Sigmoid colon (tissue), 7 donors: ENCODE measurements around the gene AIF1. TPM values are rescaled to one million over a fixed set of nuclear protein-coding genes. Genes with fewer than 3 reads are reported as not detected.

Source experiments
- DNase-seq: peaks from one replicate; pipeline ENCODE4 v3.0.0-alpha.2; 2019
- H3K27ac ChIP-seq, 4 donors: fragments of 200-600 bp; sonication (generic); one replicate each; pipeline ENCODE4 v1.5.1; 2016 to 2019; ENCODE audit warnings: mild to moderate bottlenecking in 1 of 4
- H3K27me3 ChIP-seq, 3 donors: fragments of 200-600 bp; sonication (generic); one replicate each; pipeline ENCODE4 v1.5.1; 2019; ENCODE audit warnings: mild to moderate bottlenecking in 1 of 3
- H3K36me3 ChIP-seq, 4 donors: fragments of 200-600 bp; sonication (generic); one replicate each; pipeline ENCODE4 v1.5.1; 2016 to 2019
- H3K4me1 ChIP-seq, 4 donors: fragments of 200-600 bp; sonication (generic); one replicate each; pipeline ENCODE4 v1.5.1; 2017 to 2019
- H3K4me3 ChIP-seq, 4 donors: fragments of 200-600 bp; sonication (generic); one replicate each; pipeline ENCODE4 v1.5.1; 2017 to 2019; ENCODE audit warnings: mild to moderate bottlenecking in 2 of 4, moderate library complexity in 1 of 4
- H3K9me3 ChIP-seq, 4 donors: fragments of 200-600 bp in 3 of 4; sonication (generic) in 3 of 4; one replicate each; pipeline versions ENCODE4 v1.5.1 to v1.6.1; 2013 to 2019
- CTCF ChIP-seq, 4 experiments: fragments of 450-650 bp in 3 of 4; fragments of 200-600 bp in 1 of 4; IDR thresholded peaks; one replicate each; pipeline ENCODE4 v1.5.1; 2016 to 2019; ENCODE audit warnings: antibody characterized with exemption in 4 of 4, mild to moderate bottlenecking in 3 of 4, moderate library complexity in 2 of 4
- EP300 ChIP-seq, 4 donors: sonication (generic); formaldehyde crosslinking; IDR thresholded peaks; one replicate each; pipeline ENCODE4 v1.6.1; 2017; ENCODE audit warnings: antibody characterized with exemption in 4 of 4
- POLR2A ChIP-seq, 2 donors: fragments of 450-650 bp; IDR thresholded peaks; one replicate each; pipeline ENCODE4 v1.6.1; 2016; ENCODE audit warnings: antibody characterized with exemption in 2 of 2, mild to moderate bottlenecking in 2 of 2, moderate library complexity in 2 of 2
- POLR2AphosphoS5 ChIP-seq, 4 donors: sonication (generic); formaldehyde crosslinking; IDR thresholded peaks; one replicate each; pipeline ENCODE4 v1.6.1; 2017; ENCODE audit warnings: antibody characterized with exemption in 4 of 4
- WGBS, 2 donors: extraction: QIAGEN DNeasy Blood & Tissue Kit; methylation state at CpG; one replicate each; pipeline ENCODE4 v1.1.7; 2013; 5-methylcytosine and 5-hydroxymethylcytosine counted together
- intact Hi-C: fragments of 100-400 bp; cut with DNase I; formaldehyde crosslinking; loops from one replicate; pipeline ENCODE4 v1.15.1; 2023
- polyA plus RNA-seq, 3 donors: library from polyadenylated mRNA; stranded (reverse); fragments of 200-250 nt; gene quantifications; one replicate each; pipeline ENCODE4 v1.2.3, GENCODE V29; 2013
- total RNA-seq, 4 donors: library from RNA; depleted of rRNA; stranded (reverse); fragments of >200 nt; gene quantifications; one replicate each; pipeline ENCODE4 v1.1.0, GENCODE V29; 2016
- donor health status: healthy with polysubstance abuse.
- donor health status: Bipolar disorder and iron deficiency.
- donor health status: healthy.

Gene AIF1
- total and polyA plus RNA-seq, 7 donors, result 12.5 to 133 (median 59.6) TPM

GRCh38 chr6:31592396-31592771, 22.6 kb upstream of the AIF1 start:
- TF ChIP-seq EP300 (IDR thresholded peaks at IDR 0.05) (no peak), POLR2A (IDR thresholded peaks at IDR 0.05) (no peak), CTCF (IDR thresholded peaks at IDR 0.05) (no peak), POLR2AphosphoS5 (IDR thresholded peaks at IDR 0.05) (no peak)
- peaks cover 0 to 6% (median 0%) of the 10 kb centered on the region in 3 donors for H3K27me3 ChIP-seq
- H3K9me3 ChIP-seq, result no peaks in the 10 kb centered on the region
- 86 to 93% methylated on average over 7 of the region's 7 CpGs for WGBS, 2 donors
- no peak for DNase-seq
- no peaks in the 10 kb centered on the region for H3K4me1 ChIP-seq
- intact Hi-C loops, result no loop called here
- H3K4me3 ChIP-seq, result no peak overlapping the region
- H3K27ac ChIP-seq, result no peak overlapping the region
- H3K36me3 ChIP-seq, result no peaks in the 10 kb centered on the region

GRCh38 chr6:31597006-31597405, 18.0 kb upstream of the AIF1 start:
- 23% methylated on average over 2 of the region's 2 CpGs for WGBS, 2 donors
- Histone ChIP-seq H3K9me3 (no peaks in the 10 kb centered on the region), H3K4me1 (no peaks in the 10 kb centered on the region), H3K27ac (no peak overlapping the region), H3K27me3 (no peaks in the 10 kb centered on the region), H3K4me3 (no peak overlapping the region), H3K36me3 (no peaks in the 10 kb centered on the region)
- DNase-seq, result no peak
- TF ChIP-seq POLR2AphosphoS5 (IDR thresholded peaks at IDR 0.05) (no peak), CTCF (IDR thresholded peaks at IDR 0.05) (peak in 3 of 4 experiments; percentile 6 to 21 (median 8)), EP300 (IDR thresholded peaks at IDR 0.05) (no peak), POLR2A (IDR thresholded peaks at IDR 0.05) (no peak)
- intact Hi-C loops, result no loop called here

DNA sequence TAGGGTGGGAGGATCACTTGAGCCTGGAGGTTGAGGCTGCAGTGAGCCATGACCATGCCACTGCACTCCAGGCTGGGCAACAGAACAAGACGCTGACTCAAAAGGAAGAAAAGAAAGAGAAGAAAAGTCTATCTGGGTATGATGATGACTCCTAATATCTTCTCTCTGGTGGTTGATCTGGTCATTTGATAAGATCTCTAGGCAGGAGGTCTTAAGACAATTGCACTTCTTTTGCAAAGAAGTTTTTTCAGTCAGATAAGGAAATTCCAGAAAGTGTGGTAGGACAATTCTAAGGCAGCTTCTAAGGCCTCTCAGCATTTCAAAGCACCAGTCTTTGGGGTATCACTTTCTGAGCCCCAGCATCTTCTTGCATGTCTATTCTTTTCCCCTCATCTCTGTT, 7.7 kb upstream of the AIF1 start:
- H3K9me3 ChIP-seq, result no peaks in the 10 kb centered on the region
- no peak for DNase-seq
- no peaks in the 10 kb centered on the region for H3K27me3 ChIP-seq
- H3K36me3 ChIP-seq, result no peaks in the 10 kb centered on the region
- no peak overlapping the region for H3K4me3 ChIP-seq
- no peak for TF ChIP-seq EP300 (IDR thresholded peaks at IDR 0.05)
- no peak for TF ChIP-seq POLR2A (IDR thresholded peaks at IDR 0.05)
- TF ChIP-seq POLR2AphosphoS5 (IDR thresholded peaks at IDR 0.05), result no peak
- intact Hi-C loops, result no loop called here
- H3K4me1 ChIP-seq, result no peaks in the 10 kb centered on the region
- 75 to 90% methylated on average over 1 of the region's 1 CpG for WGBS, 2 donors
- H3K27ac ChIP-seq, result no peak overlapping the region

DNA sequence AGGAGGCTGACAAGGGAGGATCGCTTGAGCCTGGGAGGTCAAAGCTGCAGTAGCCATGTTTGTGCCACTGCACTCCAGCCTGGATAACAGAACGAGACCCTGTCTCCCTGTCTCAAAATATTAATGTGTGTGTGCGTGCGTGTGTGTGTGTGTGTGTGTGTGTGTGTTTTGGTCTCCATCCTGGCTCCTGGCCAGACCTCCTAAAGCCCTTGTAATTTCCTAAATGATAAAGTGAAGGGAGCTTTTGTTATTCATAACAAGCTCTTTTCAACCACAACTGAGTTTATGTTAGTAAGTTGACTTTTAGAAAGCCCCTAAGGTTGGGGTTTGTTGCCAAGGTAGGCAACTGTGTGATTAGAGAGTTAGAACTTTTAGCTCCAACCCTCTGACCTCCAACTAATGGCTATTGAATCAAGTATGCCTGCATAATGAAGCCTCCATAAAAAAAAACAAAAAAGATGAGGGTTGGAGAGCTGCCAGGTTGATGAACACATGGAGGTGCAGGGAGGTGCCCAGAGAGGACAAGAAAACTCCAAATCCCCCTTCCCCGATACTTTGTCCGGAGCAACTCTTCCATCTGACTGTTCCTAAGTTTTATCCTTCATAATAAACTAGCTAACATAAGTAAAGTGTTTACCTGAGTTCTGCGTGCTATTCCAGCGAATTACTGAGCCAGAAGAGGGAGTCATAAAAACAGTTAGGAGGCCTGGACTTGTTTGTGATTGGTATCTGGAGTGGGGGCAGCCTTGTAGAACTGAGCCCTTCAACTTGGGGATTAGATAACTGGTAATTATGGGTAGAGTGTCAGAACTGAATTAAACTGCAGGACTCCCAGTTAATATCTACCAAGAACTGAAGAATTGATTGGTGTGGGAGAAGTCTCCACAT, 5.3 kb upstream of the AIF1 start:
- DNase-seq, result no peak
- 68 to 75% methylated on average over 8 of the region's 8 CpGs for whole genome bisulfite sequencing, 2 donors
- no peaks in the 10 kb centered on the region for H3K27me3 ChIP-seq
- TF ChIP-seq POLR2A (IDR thresholded peaks at IDR 0.05) (no peak), EP300 (IDR thresholded peaks at IDR 0.05) (no peak), CTCF (IDR thresholded peaks at IDR 0.05) (no peak), POLR2AphosphoS5 (IDR thresholded peaks at IDR 0.05) (no peak)
- no peaks in the 10 kb centered on the region for H3K4me1 ChIP-seq
- no peak overlapping the region for H3K4me3 ChIP-seq
- H3K36me3 ChIP-seq, result no peaks in the 10 kb centered on the region
- H3K9me3 ChIP-seq, result no peaks in the 10 kb centered on the region
- intact Hi-C loops, result no loop called here
- no peak overlapping the region for H3K27ac ChIP-seq

GRCh38 chr6:31610968-31611367, 4.1 kb upstream of the AIF1 start:
- Histone ChIP-seq H3K27me3 (no peaks in the 10 kb centered on the region), H3K9me3 (no peaks in the 10 kb centered on the region), H3K4me3 (no peak overlapping the region), H3K36me3 (no peaks in the 10 kb centered on the region), H3K27ac (no peak overlapping the region), H3K4me1 (no peaks in the 10 kb centered on the region)
- TF ChIP-seq CTCF (IDR thresholded peaks at IDR 0.05) (no peak), EP300 (IDR thresholded peaks at IDR 0.05) (no peak), POLR2AphosphoS5 (IDR thresholded peaks at IDR 0.05) (no peak), POLR2A (IDR thresholded peaks at IDR 0.05) (no peak)
- DNase-seq, result no peak
- 89 to 94% methylated on average over 4 of the region's 4 CpGs for WGBS, 2 donors
- intact Hi-C loops, result no loop called here
